NCI-H460 (cell line): Measurements from ENCODE around the gene CADM2. TPM values are rescaled to one million over a fixed set of nuclear protein-coding genes. Genes with fewer than 3 reads are reported as not detected.

Experiments used
- DNase-seq: peaks from one replicate; pipeline ENCODE4 v3.0.0-alpha.2; 2016; ENCODE audit warnings: low read depth; ENCODE audit errors: extremely low read depth
- total RNA-seq: library from RNA; depleted of rRNA; stranded (reverse); fragments of >200 nt; shearing (Covaris generic); gene quantifications from 2 replicates; pipeline ENCODE4 v1.2.3, GENCODE V29; 2014

The CADM2 gene
- total RNA-seq, 1 experiment from 2014 or later = 25.0 TPM

DNA sequence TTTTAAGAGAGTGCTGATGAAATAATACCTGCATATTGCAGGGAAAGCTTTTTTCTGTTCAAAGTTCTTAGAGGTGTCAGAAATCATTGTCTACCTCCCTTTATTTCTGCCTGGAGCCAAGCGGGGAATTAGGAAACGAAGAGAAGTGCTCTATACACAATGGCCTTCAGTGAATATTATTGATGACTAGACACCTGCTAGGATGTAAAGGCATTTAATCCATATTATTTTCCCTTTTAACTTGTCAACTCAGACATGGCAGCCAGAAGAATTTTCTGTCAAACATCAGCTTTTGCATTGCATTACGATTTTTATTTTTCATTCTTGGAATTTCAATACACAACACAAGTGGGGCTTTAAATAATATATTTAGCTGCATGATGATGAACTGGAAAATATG is 24.7 kb downstream of the CADM2 start:
- no peak for DNase-seq

DNA sequence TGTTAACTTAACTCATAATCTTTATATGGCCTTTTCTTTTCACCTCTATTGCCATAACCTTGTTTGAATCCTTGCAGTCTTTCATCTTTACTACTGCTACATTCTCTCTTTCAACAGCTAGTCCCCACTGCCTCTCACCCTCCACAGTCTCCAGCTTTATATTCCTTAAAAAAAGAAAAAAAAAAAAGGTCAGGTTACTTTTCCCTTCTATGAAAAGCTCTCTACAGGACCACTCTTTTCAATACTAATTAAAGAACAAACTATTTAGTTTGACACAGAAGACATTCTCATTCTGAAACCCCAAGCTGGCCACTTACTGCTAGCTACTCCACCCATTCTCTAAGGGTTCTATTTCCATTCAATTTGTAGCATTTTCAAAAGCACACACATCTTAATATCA is 25.6 kb downstream of the CADM2 start:
- no peak for DNase-seq

DNA sequence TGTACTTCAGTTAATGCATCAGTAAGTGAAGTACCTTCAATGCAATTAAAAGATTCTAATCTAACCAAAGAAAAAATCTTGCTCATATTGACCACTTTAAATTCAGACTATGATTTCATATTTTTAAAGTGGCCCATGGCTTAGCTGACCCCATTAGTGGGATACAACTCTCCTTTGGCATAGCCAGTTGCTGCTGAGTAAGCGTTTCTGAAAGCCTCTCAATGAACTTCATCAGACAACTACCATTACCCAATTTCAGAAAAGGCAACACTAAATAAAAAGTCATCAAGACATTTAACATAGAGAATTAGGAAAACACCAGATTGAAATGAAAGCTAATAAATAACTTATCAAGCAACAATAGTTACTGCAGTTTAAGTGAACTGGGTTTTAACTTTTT is 27.0 kb downstream of the CADM2 start:
- DNase-seq = no peak

DNA sequence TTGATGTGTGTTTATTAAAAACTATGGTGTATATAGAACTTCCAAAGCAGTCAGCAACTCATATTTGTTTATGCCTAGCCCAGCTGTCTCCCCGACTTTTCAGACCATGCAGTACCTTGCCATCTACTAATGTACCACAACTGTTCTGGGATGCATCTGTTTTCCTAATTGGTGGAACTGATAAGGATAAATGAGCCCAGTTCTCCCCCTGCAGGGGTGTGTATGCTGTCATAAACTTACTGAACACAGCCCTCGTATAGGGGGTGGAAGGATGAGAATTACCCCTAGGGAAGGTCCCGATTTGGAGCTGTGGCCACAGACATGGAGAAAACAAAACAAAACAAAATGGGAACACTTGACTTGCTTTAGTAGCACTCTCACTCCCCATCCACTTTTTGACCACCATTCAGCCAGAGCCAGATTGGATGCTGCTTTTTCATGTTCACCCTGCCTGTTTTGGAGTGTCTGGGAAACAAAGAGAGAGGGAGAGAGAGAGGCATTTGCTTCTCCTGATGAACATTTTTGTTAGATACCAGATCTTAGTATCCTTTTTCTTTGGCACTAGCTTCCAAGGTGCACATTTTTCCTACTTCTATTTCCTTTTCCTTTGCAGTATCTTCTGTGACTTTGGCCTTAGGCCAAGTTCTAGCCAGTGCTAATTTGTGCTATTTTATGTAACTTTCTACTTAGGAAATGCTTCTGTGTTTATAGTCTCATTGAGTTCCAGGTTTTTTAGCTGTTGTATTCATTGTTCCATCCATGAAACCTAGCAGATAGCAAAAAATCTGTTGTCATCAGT is 29.1 kb downstream of the CADM2 start:
- no peak for DNase-seq

DNA sequence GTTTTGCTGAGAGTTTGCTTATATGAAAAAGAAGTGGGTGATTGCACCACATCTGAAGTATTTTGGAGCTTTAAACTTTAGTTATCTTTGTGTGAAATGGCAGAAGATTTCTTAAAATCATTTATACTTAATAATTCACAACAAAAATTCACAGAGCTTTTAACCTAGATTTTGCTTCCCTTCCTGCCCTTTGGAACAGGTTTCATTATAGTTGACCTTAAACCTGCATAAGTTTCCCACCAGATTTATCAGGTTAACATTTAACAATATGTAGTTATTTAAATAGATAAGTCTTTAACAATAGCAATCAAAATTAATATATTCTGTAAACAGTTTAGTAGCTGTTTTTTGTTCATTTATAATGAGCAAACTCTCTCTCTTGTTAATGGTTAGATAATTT is 30.3 kb downstream of the CADM2 start:
- no peak for DNase-seq

DNA sequence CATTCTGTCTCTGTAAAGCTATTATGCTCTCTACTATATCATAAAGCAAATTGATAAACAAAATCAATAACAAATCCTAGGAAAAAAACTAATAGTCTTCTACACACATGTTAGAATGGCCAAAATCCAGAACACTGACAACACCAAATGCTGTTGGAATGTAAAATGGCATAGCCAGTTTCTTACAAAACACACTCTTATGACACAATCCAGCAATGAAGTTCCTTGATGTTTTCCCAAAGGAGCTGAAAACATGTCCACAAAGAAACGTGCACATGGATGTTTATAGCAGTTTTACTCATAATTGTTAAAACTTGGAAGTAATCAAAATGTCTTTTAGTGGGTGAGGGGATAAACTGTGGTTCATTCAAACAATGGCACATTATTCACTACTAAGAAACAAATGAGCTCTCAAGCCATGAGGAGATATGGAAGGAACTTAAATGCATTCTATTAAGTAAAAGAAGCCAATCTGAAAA is 32.7 kb downstream of the CADM2 start:
- no peak for DNase-seq

DNA sequence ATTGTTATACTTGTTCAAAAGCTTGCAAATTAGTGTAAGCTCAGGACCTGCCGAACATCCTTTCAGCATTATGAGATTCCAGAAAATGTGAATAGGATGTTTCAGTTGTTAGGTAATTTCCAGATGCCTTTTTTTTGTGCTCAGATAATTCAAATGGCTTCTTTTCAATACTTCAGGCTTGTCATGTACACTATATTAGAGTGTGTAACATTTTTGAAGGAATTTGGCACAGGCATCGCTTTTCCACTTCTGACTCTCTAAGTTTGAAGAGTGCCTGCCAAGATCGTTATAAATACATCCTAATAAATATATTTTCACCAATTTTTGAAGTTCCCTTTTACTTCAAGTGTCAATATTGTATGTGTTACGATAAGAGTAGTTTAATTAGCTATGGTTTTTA is 35.2 kb downstream of the CADM2 start:
- no peak for DNase-seq

DNA sequence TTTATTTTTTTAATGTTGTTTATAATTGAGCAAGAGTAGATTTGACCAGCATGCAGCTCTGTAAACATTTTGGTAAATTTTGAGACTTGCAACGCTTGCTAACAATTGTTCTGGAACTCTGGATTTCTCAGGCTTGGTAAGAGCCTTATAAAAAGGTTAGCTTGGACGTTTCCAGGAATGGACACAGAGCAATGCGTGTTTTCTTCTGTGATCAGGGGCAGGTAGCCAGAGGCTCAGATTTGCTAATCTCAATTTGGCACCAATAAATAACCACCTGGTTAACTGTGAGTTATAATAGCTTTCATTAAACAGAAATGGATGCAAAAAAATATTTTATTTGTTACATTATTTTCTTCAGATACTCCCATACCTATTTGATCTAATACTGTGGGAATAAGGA is 39.8 kb downstream of the CADM2 start:
- no peak for DNase-seq

DNA sequence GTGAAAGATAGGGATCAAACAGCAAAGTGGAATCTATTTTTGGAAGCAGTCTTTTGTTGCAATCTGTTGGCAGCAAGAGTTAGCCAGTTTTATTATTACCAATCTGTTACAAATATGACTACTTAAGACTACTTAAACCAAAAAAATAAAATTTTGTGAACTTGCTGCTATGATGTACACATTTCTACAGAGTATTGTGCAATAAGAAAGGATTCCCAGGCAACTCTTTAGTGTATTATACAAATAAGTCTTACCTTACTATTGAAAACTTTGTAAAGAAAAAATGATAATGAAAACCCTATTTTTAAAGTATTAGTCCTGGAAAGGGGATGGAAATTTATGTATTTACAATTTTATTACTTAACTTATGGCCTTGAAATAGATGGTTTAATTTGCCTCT is 44.7 kb downstream of the CADM2 start:
- no peak for DNase-seq

DNA sequence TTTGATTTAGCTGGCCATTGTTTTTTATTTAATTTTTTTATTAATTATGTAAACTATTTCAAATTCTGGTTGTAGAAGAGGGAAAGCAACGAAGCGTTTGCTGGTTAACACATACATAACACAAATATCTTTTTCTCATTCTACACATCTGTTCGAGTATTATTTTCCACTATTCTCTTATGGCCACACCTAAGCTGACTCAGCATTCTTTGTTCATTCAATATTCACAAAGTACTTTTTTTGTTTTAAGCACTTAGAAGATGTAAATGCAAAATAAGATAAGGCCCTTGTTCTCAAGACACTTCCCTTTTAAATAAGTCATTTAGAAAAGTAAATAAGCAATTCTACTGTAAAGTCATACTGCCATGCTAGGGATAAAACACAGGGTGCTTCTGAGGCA is 45.4 kb downstream of the CADM2 start:
- DNase-seq = no peak

DNA sequence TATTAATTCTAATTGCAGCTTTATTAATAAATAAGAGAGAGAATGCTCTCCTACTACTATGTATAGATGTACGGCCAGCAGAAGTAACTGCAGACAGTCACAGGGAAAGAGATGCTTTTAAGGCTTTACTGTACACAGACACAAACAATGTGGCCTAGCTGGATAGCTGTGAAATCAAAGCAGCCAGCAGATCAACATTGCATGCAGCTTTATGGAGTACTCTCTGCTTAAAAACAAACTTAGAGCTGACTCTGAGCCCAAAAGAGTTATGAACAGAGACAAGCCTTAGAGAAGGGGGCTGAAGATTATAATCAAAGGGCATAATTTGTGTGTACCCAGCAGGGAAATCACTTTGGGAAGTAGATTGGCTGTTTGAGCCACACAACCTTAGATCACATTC is 47.2 kb downstream of the CADM2 start:
- no peak for DNase-seq

DNA sequence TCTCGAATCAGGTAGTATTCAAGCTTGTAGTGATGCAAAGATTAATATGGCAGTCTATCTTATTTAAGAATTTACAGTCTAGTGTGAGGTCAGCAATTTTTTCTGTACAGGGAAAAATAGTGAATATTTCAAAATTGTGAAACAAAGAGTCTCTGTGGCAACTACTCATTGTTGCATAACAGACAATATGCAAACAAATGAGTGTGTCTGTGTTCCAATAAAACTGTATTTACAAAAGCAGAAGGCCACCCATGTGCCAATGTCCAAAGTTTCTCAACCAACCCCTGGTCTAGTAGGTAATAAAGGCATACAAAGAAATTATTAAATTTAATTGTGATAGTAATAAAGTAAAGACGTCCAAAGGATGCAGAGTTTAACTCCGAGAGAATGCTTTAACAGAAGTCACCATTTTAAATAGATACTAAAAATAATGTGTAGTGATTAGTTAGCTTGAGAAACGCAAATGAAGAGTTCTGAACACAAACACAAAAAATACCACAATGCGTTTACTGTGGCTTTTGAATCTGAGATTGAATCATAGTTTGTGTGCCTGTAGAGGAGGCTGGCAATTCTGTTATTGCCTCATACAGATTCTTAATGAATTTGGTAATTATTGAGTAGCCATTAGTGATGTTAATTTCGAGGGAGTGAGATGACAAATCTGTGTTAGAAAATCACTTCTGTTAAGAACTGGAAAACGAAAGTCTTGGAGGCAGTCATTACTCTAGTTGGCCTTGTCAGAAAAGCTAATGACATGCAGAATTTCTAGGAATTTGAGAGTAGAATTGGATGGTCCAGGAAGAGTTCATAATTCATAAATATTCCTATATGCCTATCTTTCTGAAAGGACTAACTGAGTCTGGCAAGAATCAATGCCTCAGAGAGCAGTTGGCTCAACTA is 48.7 kb downstream of the CADM2 start:
- peak; percentile 41 for DNase-seq

DNA sequence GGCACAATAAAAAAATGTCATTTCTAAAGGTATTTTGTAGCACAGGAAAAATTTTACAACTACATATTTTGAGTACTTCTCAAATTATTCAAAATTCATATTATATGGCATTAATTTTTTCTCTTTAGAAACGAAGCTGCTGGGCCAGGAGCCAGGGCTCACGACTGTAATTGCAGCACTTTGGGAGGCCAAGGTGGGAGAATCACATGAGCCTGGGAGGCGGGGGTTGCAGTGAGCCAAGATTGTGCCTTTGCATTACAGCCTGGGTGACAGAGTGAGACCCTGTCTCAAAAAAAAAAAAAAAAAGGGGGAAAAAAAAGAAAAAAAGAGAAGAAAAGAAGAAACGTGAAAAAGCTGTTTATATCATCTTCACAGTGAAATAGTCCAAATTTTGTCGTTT is 62.0 kb downstream of the CADM2 start:
- DNase-seq = no peak

DNA sequence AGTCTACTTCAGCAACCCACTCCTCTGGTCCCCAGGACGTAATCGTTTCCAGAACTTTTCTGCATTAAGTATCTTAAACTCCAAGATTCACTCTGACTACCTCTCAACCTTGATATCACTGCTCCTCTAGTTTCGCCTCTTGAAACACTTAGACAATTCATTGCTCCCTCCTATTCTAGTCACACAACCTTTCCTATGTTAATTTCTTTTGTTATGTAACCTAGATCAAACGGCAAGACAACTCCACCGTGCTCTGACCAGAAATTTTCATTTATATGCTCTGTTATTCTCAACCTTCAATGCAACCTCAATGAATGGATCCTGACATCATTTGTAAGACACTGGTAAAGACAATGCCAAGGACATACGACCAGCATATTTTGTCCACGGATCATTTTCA is 71.3 kb downstream of the CADM2 start:
- DNase-seq = no peak

DNA sequence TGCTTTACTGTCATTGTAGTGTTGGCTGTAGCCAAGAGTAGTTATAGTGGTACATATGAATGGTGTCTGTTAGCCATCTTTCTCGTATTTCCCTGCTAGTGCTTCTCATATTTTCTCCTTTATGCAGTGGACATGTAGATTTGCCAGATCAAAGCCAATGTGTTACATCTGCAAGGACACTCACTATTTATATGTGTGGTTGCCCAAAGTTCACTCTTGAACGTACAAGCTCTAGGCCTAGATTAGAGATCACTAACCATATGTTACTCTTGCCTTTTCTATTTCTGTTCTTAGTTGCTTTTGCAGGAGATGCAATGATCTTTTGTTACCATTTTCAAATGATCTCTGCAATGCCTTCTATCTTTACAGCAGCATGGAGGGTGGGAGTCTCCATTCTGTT is 78.4 kb downstream of the CADM2 start:
- no peak for DNase-seq

DNA sequence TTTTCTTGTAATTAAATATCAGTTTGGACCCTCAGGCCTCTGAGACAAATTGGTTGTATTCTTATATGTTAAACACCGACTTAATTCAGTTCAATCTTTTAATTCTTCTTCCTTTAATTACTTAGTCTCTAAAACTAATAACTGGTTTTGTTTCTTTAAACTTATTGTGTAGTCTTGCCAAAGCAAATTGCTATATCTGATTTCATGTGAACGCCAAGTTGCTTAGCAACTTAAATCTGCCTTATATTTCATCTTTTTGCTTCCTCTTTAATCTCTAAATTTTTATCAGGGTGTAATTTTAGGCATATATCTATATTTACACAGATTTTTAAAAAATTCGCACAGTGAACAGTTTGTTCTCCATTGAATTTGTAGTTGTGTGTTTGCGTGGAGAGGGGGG is 82.2 kb downstream of the CADM2 start:
- no peak for DNase-seq

DNA sequence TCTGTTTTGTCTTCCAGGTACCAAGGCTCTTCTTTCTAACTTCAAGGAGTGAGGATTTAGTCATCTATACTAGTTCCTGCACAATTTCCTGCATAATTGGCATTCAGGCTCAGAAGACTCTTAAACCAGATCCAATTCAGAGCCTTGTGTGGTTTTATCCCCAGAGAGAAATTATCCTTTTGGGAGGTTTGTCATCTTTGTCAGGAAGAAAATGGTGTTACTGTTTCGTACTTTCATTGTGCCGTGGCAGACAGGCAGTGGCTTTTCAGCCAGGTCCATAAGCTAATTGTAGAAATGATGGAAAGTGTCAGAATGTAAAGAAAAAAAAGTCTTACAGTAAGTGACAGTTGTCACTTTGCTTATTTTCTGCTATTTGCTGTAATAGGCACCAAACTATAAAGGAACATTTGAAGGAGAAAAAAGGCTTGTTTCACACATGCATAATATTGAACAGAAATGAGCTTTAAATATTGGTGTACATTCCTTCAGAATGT is 82.8 kb downstream of the CADM2 start:
- DNase-seq = no peak

DNA sequence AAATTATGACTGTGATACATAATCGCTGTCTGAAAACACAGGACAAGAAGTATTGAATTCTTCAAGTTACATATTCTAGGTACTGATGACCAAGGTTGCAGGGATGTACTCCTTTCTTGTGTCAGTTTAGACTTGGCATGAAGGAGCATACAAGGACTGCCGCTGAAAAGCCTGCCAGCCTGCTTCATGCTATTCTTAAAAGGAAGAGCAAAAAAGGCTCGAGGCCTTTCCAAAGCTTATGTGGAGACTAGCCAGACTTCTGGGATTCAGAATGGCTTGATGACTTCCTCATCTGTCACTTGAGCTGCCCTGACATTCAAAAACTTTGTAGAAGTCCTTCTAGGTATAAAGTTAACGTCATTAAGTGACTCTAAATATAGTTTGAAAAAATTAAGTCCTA is 92.0 kb downstream of the CADM2 start:
- DNase-seq = no peak

DNA sequence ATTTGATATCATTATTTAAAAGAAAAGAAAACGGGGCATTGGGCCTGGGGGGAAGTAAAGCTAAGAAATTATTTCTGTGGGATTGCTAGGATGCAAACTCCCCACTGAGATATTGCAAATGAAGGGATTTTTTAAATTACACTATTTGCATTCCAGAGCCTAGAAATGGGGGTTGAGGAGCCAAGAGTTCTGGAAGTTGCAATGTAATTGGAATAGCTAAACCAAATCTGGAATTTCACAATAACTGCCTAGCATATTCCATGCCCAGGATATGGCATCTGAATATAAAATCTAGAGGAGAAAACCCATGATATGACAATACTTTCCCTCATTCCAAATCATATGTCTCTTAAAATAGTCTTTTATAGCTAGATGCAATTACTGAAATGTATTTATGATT is 93.0 kb downstream of the CADM2 start:
- DNase-seq = no peak

DNA sequence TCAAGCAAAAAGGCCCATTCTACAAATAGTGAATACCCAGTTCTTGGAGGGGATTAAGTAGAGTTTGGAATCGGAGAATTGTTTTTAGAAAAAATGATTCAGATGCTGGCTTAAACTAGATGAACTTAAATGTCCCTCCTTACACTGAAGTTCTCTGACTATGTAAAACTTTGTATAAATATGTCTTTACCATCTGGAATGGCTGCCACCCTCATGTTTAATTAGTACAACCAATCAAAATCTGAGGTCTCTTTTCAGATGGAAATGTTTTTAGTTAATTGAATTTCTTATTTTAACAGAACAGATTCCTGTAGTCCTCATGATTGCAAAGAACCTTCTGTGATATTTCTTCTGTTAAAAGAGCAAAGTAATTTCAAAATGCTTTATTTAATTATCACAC is 94.8 kb downstream of the CADM2 start:
- no peak for DNase-seq

DNA sequence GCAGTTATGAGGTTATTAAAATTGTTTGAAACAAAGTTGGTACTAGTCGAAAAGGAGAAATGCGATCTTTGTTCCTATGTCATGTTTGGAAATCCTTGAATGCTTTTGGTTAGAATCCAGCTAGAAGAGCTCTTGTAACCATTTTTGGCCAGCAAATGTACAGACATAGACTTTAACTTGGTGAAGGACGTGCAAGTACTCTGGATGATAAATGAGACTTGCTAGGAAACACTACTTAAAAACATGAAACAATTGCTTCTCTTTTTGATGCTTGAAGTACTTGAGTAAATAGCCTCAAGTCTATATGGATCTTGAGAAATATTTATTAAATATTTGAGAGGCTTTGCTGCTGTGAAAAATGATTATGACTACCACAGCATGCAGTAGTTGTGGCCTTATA is 95.8 kb downstream of the CADM2 start:
- DNase-seq = no peak

DNA sequence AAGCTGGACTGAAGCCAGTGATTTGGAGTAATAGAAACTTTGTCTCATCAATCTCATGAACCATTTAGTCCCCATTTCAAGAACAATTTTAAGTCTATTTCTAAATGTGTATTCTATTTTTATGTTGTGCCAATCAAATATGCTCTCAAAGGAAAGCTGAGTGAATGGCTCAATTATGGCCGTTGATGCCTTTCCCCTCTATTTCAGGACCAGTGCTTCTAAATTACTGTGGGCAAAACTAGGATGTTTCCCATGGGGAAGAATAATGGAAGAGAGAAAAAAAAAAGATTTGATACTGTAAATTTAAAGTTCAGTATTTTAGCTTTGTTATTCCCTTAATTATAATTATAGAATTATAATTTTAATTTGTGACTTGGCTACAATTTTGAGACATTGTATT is 110.1 kb downstream of the CADM2 start:
- no peak for DNase-seq
